Measurements from ENCODE around the gene LCORL. TPM values are rescaled to one million over a fixed set of nuclear protein-coding genes. Genes with fewer than 3 reads are reported as not detected.

LCORL gene
- total and polyA plus RNA-seq, 12 donors: 2.6 to 28.8 (median 16.2) TPM

- H3K36me3 ChIP-seq (replicated peaks in 1 of 2): no peaks in the 10 kb centered on the region
- intact Hi-C loops (cut with DNase I): no loop called here
- H3K4me1 ChIP-seq (replicated peaks in 1 of 2): no peaks in the 10 kb centered on the region
- no peaks in the 10 kb centered on the region for H3K27me3 ChIP-seq
- DNase-seq: no peak
- TF ChIP-seq CTCF (IDR thresholded peaks at IDR 0.05) (no peak), POLR2A (IDR thresholded peaks at IDR 0.05) (no peak)
- no peaks in the 10 kb centered on the region for H3K9me3 ChIP-seq (replicated peaks in 1 of 3)
- no peak overlapping the region for H3K27ac ChIP-seq
- H3K4me3 ChIP-seq: no peak overlapping the region
Observed at GRCh38 chr4:17941731-17942130, 79.8 kb downstream of the LCORL start.

- Histone ChIP-seq H3K9me3 (replicated peaks in 1 of 3) (no peaks in the 10 kb centered on the region), H3K27ac (no peak overlapping the region), H3K36me3 (replicated peaks in 1 of 2) (no peaks in the 10 kb centered on the region), H3K27me3 (no peaks in the 10 kb centered on the region), H3K4me1 (replicated peaks in 1 of 2) (no peaks in the 10 kb centered on the region), H3K4me3 (no peak overlapping the region)
- intact Hi-C loops (cut with DNase I): no loop called here
- TF ChIP-seq CTCF (IDR thresholded peaks at IDR 0.05): no peak
- no peak for TF ChIP-seq POLR2A (IDR thresholded peaks at IDR 0.05)
- DNase-seq: no peak
- 75 to 82% (median 82%) methylated on average over 2 of the region's 2 CpGs for WGBS, 4 donors
Observed at GRCh38 chr4:17939054-17939453, 82.5 kb downstream of the LCORL start.

DNA sequence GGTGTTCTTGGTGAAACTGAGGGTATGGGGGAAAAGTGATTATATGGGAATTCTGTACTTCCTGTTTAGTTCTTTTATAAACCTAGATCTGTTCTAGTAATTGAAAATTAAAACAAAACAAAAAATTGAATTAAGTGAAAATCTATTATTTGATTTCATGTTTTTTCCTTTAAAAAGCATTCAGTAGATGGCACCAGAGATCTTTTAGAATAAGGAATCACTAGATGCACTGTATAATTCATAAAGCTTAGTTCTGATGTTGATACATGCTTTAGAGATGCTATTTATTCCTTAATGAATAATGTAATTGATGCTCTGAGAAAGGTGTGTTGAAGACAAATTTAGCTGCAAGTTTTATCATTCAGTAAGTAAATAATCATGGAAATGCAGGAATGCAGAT is 87.3 kb downstream of the LCORL start:
- Histone ChIP-seq H3K9me3 (replicated peaks in 1 of 3) (no peaks in the 10 kb centered on the region), H3K36me3 (replicated peaks in 1 of 2) (no peaks in the 10 kb centered on the region), H3K4me3 (no peak overlapping the region), H3K27ac (no peak overlapping the region), H3K27me3 (no peaks in the 10 kb centered on the region), H3K4me1 (replicated peaks in 1 of 2) (no peaks in the 10 kb centered on the region)
- intact Hi-C loops (cut with DNase I): no loop called here
- DNase-seq: no peak
- peak in 3 of 6 experiments; percentile 20 to 28 (median 24) for TF ChIP-seq CTCF (IDR thresholded peaks at IDR 0.05)
- no peak for TF ChIP-seq POLR2A (IDR thresholded peaks at IDR 0.05)

DNA sequence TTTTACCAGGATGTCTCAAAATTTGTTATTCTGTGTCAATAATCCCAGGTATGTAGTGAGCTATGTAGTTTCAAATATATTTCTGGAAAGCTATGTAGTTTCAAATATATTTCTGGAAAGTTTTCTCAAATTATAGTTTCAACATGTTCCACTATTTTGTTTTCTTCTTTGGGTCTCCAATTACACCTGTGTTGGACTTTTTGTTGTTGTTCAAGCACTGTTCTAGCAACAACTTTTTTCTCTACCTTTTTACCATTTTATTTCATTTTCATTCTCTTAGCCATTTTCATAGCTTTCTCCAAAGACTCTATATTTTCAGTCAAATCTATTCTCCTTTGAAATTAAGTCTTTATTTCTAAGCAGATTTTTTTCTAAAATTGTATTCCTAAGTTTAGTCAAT is 88.4 kb downstream of the LCORL start:
- no peaks in the 10 kb centered on the region for H3K36me3 ChIP-seq (replicated peaks in 1 of 2)
- no peak for DNase-seq
- H3K27ac ChIP-seq: no peak overlapping the region
- TF ChIP-seq POLR2A (IDR thresholded peaks at IDR 0.05) (no peak), CTCF (IDR thresholded peaks at IDR 0.05) (no peak)
- H3K4me3 ChIP-seq: no peak overlapping the region
- no peaks in the 10 kb centered on the region for H3K9me3 ChIP-seq (replicated peaks in 1 of 3)
- no peaks in the 10 kb centered on the region for H3K27me3 ChIP-seq
- intact Hi-C loops (cut with DNase I): no loop called here
- no peaks in the 10 kb centered on the region for H3K4me1 ChIP-seq (replicated peaks in 1 of 2)
